H1 (cell line): ENCODE measurements around the gene CAMTA2. TPM values are rescaled to one million over a fixed set of nuclear protein-coding genes. Genes with fewer than 3 reads are reported as not detected.

Experiments
- BACH1 ChIP-seq: IDR thresholded peaks from 2 replicates; pipeline ENCODE4 v1.6.1; 2012; ENCODE audit warnings: low read length, improper control_type of control experiment
- BRCA1 ChIP-seq: IDR thresholded peaks from 2 replicates; pipeline ENCODE4 v1.6.1; 2012; ENCODE audit warnings: low read depth, low read length, improper control_type of control experiment
- CHD2 ChIP-seq: IDR thresholded peaks from 2 replicates; pipeline ENCODE4 v1.6.1; 2012; ENCODE audit warnings: low read length, improper control_type of control experiment
- KDM1A ChIP-seq: fragments of 200-600, 300-600 bp; sonication (generic); IDR thresholded peaks from 2 replicates; pipeline ENCODE4 v1.7.1; 2016; ENCODE audit warnings: mild to moderate bottlenecking, low read length, borderline replicate concordance
- POU5F1 ChIP-seq: IDR thresholded peaks from 2 replicates; pipeline ENCODE4 v1.6.1; 2011; ENCODE audit warnings: low read depth, mild to moderate bottlenecking, low read length, moderate library complexity
- TBP ChIP-seq: IDR thresholded peaks from 2 replicates; pipeline ENCODE4 v1.6.1; 2011; ENCODE audit warnings: low read depth, low read length, improper control_type of control experiment
- polyA plus RNA-seq, 7 experiments: library from polyadenylated mRNA; depleted of rRNA in 3 of 7; stranded (reverse) in 5 of 7; unstranded in 2 of 7; fragments of >200 nt in 5 of 7; fragments of 200-250 nt in 2 of 7; gene quantifications; 1 replicate in 5 of 7; 2 replicates in 1 of 7; 4 replicates in 1 of 7; pipeline versions ENCODE4 v1.2.1 to v1.2.3, GENCODE V29; 2011 to 2013; ENCODE audit warnings: missing spikeins in 2 of 7, mixed read lengths in 2 of 7
- total RNA-seq: library from RNA; stranded (reverse); fragmentation: NEBNext Ultra II Directional; extraction: Animal tissue kit (Norgen Biotek cat#: 25700); gene quantifications from 2 replicates; pipeline ENCODE4 v1.2.1, GENCODE V29; 2021

CAMTA2 gene
- total and polyA plus RNA-seq, 2 of the 8 experiments (the other 6 are each of a cell fraction or from before 2014, with no cell fraction given) = 5.5 to 12.0 TPM

- no peak for TF ChIP-seq CHD2
- TF ChIP-seq BACH1 = no peak
- no peak for TF ChIP-seq POU5F1
- TF ChIP-seq BRCA1 = no peak
- no peak for TF ChIP-seq TBP
- TF ChIP-seq KDM1A = no peak
Observed at GRCh38 chr17:4931963-4932362, 55.5 kb downstream of the CAMTA2 start, which contains the start of gene GP1BA (continued).
